ENCODE data around the gene TENM4.
"Not testable (repeated sequence)": the region's sequence is repeated elsewhere in the genome, so short reads cannot be mapped to it uniquely, and the experiment has no call there.

Gene TENM4

GRCh38 chr11:78834886-78835285, 605.9 kb downstream of the TENM4 start:
- Histone ChIP-seq H3K36me3 (ENCODE audit: control insufficient read depth, insufficient read depth, low read length) (no peaks in the 10 kb centered on the region), H3K4me1 (ENCODE audit: control insufficient read depth, insufficient read depth, low read length, poor library complexity, severe bottlenecking) (no peaks in the 10 kb centered on the region), H3K4me3 (ENCODE audit: extremely low read depth, insufficient read depth, low read length, poor library complexity, severe bottlenecking) (no peak overlapping the region), H3K27ac (ENCODE audit: low read depth, low read length, severe bottlenecking) (no peak overlapping the region), H3K9me3 (ENCODE audit: control insufficient read depth, low read length) (no peaks in the 10 kb centered on the region)
- WGBS, 2 experiments (ENCODE audit: insufficient coverage in 2 of 2) = 50 to 100% methylated on average over 1 to 4 of the region's 4 CpGs

GRCh38 chr11:78833237-78833636, 607.6 kb downstream of the TENM4 start:
- H3K4me1 ChIP-seq (ENCODE audit: control insufficient read depth, insufficient read depth, low read length, poor library complexity, severe bottlenecking) = no peaks in the 10 kb centered on the region
- H3K27ac ChIP-seq (ENCODE audit: low read depth, low read length, severe bottlenecking) = no peak overlapping the region
- WGBS, 2 experiments (ENCODE audit: insufficient coverage in 2 of 2) = 88 to 90% methylated on average over 2 of the region's 2 CpGs
- no peaks in the 10 kb centered on the region for H3K36me3 ChIP-seq (ENCODE audit: control insufficient read depth, insufficient read depth, low read length)
- no peaks in the 10 kb centered on the region for H3K9me3 ChIP-seq (ENCODE audit: control insufficient read depth, low read length)
- H3K4me3 ChIP-seq (ENCODE audit: extremely low read depth, insufficient read depth, low read length, poor library complexity, severe bottlenecking) = no peak overlapping the region

GRCh38 chr11:78832226-78832947, 608.4 kb downstream of the TENM4 start:
- H3K4me1 ChIP-seq (ENCODE audit: control insufficient read depth, insufficient read depth, low read length, poor library complexity, severe bottlenecking) = no peaks in the 10 kb centered on the region
- WGBS, 2 experiments (ENCODE audit: insufficient coverage in 2 of 2) = 40 to 72% methylated on average over 1 to 3 of the region's 7 CpGs
- H3K4me3 ChIP-seq (ENCODE audit: extremely low read depth, insufficient read depth, low read length, poor library complexity, severe bottlenecking) = no peak overlapping the region
- no peaks in the 10 kb centered on the region for H3K9me3 ChIP-seq (ENCODE audit: control insufficient read depth, low read length)
- H3K27ac ChIP-seq (ENCODE audit: low read depth, low read length, severe bottlenecking) = no peak overlapping the region
- H3K36me3 ChIP-seq (ENCODE audit: control insufficient read depth, insufficient read depth, low read length) = no peaks in the 10 kb centered on the region

GRCh38 chr11:78831571-78831970, 609.3 kb downstream of the TENM4 start:
- Histone ChIP-seq H3K4me1 (ENCODE audit: control insufficient read depth, insufficient read depth, low read length, poor library complexity, severe bottlenecking) (no peaks in the 10 kb centered on the region), H3K4me3 (ENCODE audit: extremely low read depth, insufficient read depth, low read length, poor library complexity, severe bottlenecking) (no peak overlapping the region)
- WGBS, 2 experiments (ENCODE audit: insufficient coverage in 2 of 2) = 89 to 95% methylated on average over 3 of the region's 4 CpGs

GRCh38 chr11:78830277-78830819, 610.5 kb downstream of the TENM4 start:
- no peaks in the 10 kb centered on the region for H3K36me3 ChIP-seq (ENCODE audit: control insufficient read depth, insufficient read depth, low read length)
- H3K9me3 ChIP-seq (ENCODE audit: control insufficient read depth, low read length) = no peaks in the 10 kb centered on the region
- WGBS, 2 experiments (ENCODE audit: insufficient coverage in 2 of 2) = 82 to 96% methylated on average over 6 to 8 of the region's 11 CpGs
- no peaks in the 10 kb centered on the region for H3K4me1 ChIP-seq (ENCODE audit: control insufficient read depth, insufficient read depth, low read length, poor library complexity, severe bottlenecking)
- no peak overlapping the region for H3K27ac ChIP-seq (ENCODE audit: low read depth, low read length, severe bottlenecking)
- H3K4me3 ChIP-seq (ENCODE audit: extremely low read depth, insufficient read depth, low read length, poor library complexity, severe bottlenecking) = no peak overlapping the region

More at GRCh38 chr11:78831571-78831970, 609.3 kb downstream of the TENM4 start:
- Histone ChIP-seq H3K9me3 (ENCODE audit: control insufficient read depth, low read length) (no peaks in the 10 kb centered on the region), H3K27ac (ENCODE audit: low read depth, low read length, severe bottlenecking) (no peak overlapping the region), H3K36me3 (ENCODE audit: control insufficient read depth, insufficient read depth, low read length) (no peaks in the 10 kb centered on the region)

GRCh38 chr11:78829146-78829545, 611.7 kb downstream of the TENM4 start:
- H3K36me3 ChIP-seq (ENCODE audit: control insufficient read depth, insufficient read depth, low read length) = no peaks in the 10 kb centered on the region
- H3K4me1 ChIP-seq (ENCODE audit: control insufficient read depth, insufficient read depth, low read length, poor library complexity, severe bottlenecking) = no peaks in the 10 kb centered on the region
- no peaks in the 10 kb centered on the region for H3K9me3 ChIP-seq (ENCODE audit: control insufficient read depth, low read length)
- H3K27ac ChIP-seq (ENCODE audit: low read depth, low read length, severe bottlenecking) = no peak overlapping the region
- 82 to 93% methylated on average over 2 to 3 of the region's 3 CpGs for WGBS, 2 experiments (ENCODE audit: insufficient coverage in 2 of 2)
- no peak overlapping the region for H3K4me3 ChIP-seq (ENCODE audit: extremely low read depth, insufficient read depth, low read length, poor library complexity, severe bottlenecking)

- H3K4me3 ChIP-seq (ENCODE audit: extremely low read depth, insufficient read depth, low read length, poor library complexity, severe bottlenecking) = no peak overlapping the region
- no peaks in the 10 kb centered on the region for H3K4me1 ChIP-seq (ENCODE audit: control insufficient read depth, insufficient read depth, low read length, poor library complexity, severe bottlenecking)
- no CpG with 5 or more reads among the region's 1 CpG for WGBS, 2 experiments (ENCODE audit: insufficient coverage in 2 of 2)
- H3K9me3 ChIP-seq (ENCODE audit: control insufficient read depth, low read length) = no peaks in the 10 kb centered on the region
- no peaks in the 10 kb centered on the region for H3K36me3 ChIP-seq (ENCODE audit: control insufficient read depth, insufficient read depth, low read length)
- H3K27ac ChIP-seq (ENCODE audit: low read depth, low read length, severe bottlenecking) = no peak overlapping the region
Observed at GRCh38 chr11:78828676-78829075, 612.2 kb downstream of the TENM4 start.

GRCh38 chr11:78827291-78827690, 613.5 kb downstream of the TENM4 start:
- not testable (repeated sequence) for H3K4me1 ChIP-seq (ENCODE audit: control insufficient read depth, insufficient read depth, low read length, poor library complexity, severe bottlenecking); H3K4me3 ChIP-seq (ENCODE audit: extremely low read depth, insufficient read depth, low read length, poor library complexity, severe bottlenecking); H3K9me3 ChIP-seq (ENCODE audit: control insufficient read depth, low read length); H3K36me3 ChIP-seq (ENCODE audit: control insufficient read depth, insufficient read depth, low read length); H3K27ac ChIP-seq (ENCODE audit: low read depth, low read length, severe bottlenecking)
- WGBS, 2 experiments (ENCODE audit: insufficient coverage in 2 of 2) = 75 to 100% methylated on average over 2 to 3 of the region's 4 CpGs

- Histone ChIP-seq H3K9me3 (ENCODE audit: control insufficient read depth, low read length) (no peaks in the 10 kb centered on the region), H3K4me1 (ENCODE audit: control insufficient read depth, insufficient read depth, low read length, poor library complexity, severe bottlenecking) (no peaks in the 10 kb centered on the region), H3K4me3 (ENCODE audit: extremely low read depth, insufficient read depth, low read length, poor library complexity, severe bottlenecking) (no peak overlapping the region), H3K27ac (ENCODE audit: low read depth, low read length, severe bottlenecking) (no peak overlapping the region), H3K36me3 (ENCODE audit: control insufficient read depth, insufficient read depth, low read length) (no peaks in the 10 kb centered on the region)
- WGBS, 2 experiments (ENCODE audit: insufficient coverage in 2 of 2) = 100% methylated on average over 1 of the region's 1 CpG
Observed at GRCh38 chr11:78825591-78826020, 615.2 kb downstream of the TENM4 start.

- 94 to 98% methylated on average over 6 to 7 of the region's 9 CpGs for whole genome bisulfite sequencing, 2 experiments (ENCODE audit: insufficient coverage in 2 of 2)
- H3K9me3 ChIP-seq (ENCODE audit: control insufficient read depth, low read length) = no peaks in the 10 kb centered on the region
- H3K36me3 ChIP-seq (ENCODE audit: control insufficient read depth, insufficient read depth, low read length) = no peaks in the 10 kb centered on the region
- no peak overlapping the region for H3K27ac ChIP-seq (ENCODE audit: low read depth, low read length, severe bottlenecking)
- H3K4me1 ChIP-seq (ENCODE audit: control insufficient read depth, insufficient read depth, low read length, poor library complexity, severe bottlenecking) = no peaks in the 10 kb centered on the region
- H3K4me3 ChIP-seq (ENCODE audit: extremely low read depth, insufficient read depth, low read length, poor library complexity, severe bottlenecking) = no peak overlapping the region
Observed at GRCh38 chr11:78823588-78823987, 617.2 kb downstream of the TENM4 start.

- H3K4me1 ChIP-seq (ENCODE audit: control insufficient read depth, insufficient read depth, low read length, poor library complexity, severe bottlenecking) = no peaks in the 10 kb centered on the region
- no peaks in the 10 kb centered on the region for H3K36me3 ChIP-seq (ENCODE audit: control insufficient read depth, insufficient read depth, low read length)
- no peak overlapping the region for H3K4me3 ChIP-seq (ENCODE audit: extremely low read depth, insufficient read depth, low read length, poor library complexity, severe bottlenecking)
- 97 to 98% methylated on average over 21 to 23 of the region's 23 CpGs for WGBS, 2 experiments (ENCODE audit: insufficient coverage in 2 of 2)
- no peak overlapping the region for H3K27ac ChIP-seq (ENCODE audit: low read depth, low read length, severe bottlenecking)
- H3K9me3 ChIP-seq (ENCODE audit: control insufficient read depth, low read length) = no peaks in the 10 kb centered on the region
Observed at GRCh38 chr11:78822931-78823423, 617.9 kb downstream of the TENM4 start.
